Suppressor macrophage treated with lipopolysaccharide for 4 hours (primary cell): ENCODE data around the gene TUBB6.

ENCODE experiments used
- DNase-seq: peaks from one replicate; pipeline ENCODE4 v3.0.0-alpha.2; 2020

TUBB6 gene

GRCh38 chr18:12342661-12343060 lies 34.6 kb downstream of the TUBB6 start:
- no peak for DNase-seq

GRCh38 chr18:12345491-12346239 lies 37.6 kb downstream of the TUBB6 start:
- no peak for DNase-seq

- no peak for DNase-seq
Measured at GRCh38 chr18:12346240-12346565, 38.2 kb downstream of the TUBB6 start.

- no peak for DNase-seq
Measured at GRCh38 chr18:12347895-12348294, 39.9 kb downstream of the TUBB6 start.

GRCh38 chr18:12352188-12352587 lies 44.1 kb downstream of the TUBB6 start:
- no peak for DNase-seq

- no peak for DNase-seq
Measured at GRCh38 chr18:12359515-12359927, 51.5 kb downstream of the TUBB6 start.

- DNase-seq = no peak
Measured at GRCh38 chr18:12361770-12362378, 53.8 kb downstream of the TUBB6 start.

- DNase-seq = no peak
Measured at GRCh38 chr18:12362473-12363174, 54.6 kb downstream of the TUBB6 start.

- DNase-seq = no peak
Measured at GRCh38 chr18:12366379-12366778, 58.3 kb downstream of the TUBB6 start.

- DNase-seq = no peak
Measured at GRCh38 chr18:12366784-12367183, 58.7 kb downstream of the TUBB6 start.

GRCh38 chr18:12369211-12369610 lies 61.2 kb downstream of the TUBB6 start:
- no peak for DNase-seq

- DNase-seq = no peak
Measured at GRCh38 chr18:12371590-12371989, 63.5 kb downstream of the TUBB6 start.

- no peak for DNase-seq
Measured at GRCh38 chr18:12372406-12372805, 64.4 kb downstream of the TUBB6 start.

- DNase-seq = no peak
Measured at GRCh38 chr18:12373116-12373770, 65.2 kb downstream of the TUBB6 start.

GRCh38 chr18:12373771-12374116 lies 65.7 kb downstream of the TUBB6 start:
- DNase-seq = no peak

GRCh38 chr18:12374401-12374800 lies 66.4 kb downstream of the TUBB6 start:
- no peak for DNase-seq
